ENCODE measurements around the gene TNFAIP8.
"Not testable (repeated sequence)": the region's sequence is repeated elsewhere in the genome, so short reads cannot be mapped to it uniquely, and the experiment has no call there.

DNA sequence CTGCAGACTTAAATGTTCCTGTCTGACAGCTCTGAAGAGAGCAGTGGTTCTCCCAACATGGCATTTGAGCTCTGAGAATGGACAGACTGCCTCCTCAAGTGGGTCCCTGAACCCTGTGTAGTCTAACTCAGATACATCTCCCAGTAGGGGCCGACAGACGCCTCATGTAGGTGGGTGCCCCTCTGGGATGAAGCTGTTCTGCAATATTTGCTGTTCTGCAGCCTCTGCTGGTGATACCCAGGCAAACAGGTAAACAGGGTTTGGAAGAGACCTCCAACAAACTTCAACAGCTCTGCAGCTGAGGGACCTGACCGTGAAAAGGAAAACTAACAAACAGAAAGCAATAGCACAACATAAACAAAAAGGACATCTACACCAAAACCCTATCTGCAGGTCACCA, 83.8 kb downstream of the TNFAIP8 start:
- not testable (repeated sequence) for TF ChIP-seq EZH2 (IDR thresholded peaks at IDR 0.05; ENCODE audit: borderline replicate concordance); EZH2phosphoT487 (IDR thresholded peaks at IDR 0.05; ENCODE audit: low read depth, severe bottlenecking, unreplicated experiment)
- TF ChIP-seq, protein P1, sequence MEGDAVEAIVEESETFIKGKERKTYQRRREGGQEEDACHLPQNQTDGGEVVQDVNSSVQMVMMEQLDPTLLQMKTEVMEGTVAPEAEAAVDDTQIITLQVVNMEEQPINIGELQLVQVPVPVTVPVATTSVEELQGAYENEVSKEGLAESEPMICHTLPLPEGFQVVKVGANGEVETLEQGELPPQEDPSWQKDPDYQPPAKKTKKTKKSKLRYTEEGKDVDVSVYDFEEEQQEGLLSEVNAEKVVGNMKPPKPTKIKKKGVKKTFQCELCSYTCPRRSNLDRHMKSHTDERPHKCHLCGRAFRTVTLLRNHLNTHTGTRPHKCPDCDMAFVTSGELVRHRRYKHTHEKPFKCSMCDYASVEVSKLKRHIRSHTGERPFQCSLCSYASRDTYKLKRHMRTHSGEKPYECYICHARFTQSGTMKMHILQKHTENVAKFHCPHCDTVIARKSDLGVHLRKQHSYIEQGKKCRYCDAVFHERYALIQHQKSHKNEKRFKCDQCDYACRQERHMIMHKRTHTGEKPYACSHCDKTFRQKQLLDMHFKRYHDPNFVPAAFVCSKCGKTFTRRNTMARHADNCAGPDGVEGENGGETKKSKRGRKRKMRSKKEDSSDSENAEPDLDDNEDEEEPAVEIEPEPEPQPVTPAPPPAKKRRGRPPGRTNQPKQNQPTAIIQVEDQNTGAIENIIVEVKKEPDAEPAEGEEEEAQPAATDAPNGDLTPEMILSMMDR (IDR thresholded peaks at IDR 0.05; ENCODE audit: poor library complexity): not testable (repeated sequence)
